OCI-LY3 (cell line): ENCODE data around the gene HELT.

Source experiments
- H2AFZ ChIP-seq: fragments of 200-600, 300-600 bp; shearing (Covaris generic); 2 replicates; pipeline ENCODE4 v1.6.0; 2014; ENCODE audit warnings: antibody characterized with exemption, low read depth, low read length
- H3K27ac ChIP-seq: fragments of 200-600, 300-600 bp; sonication (generic); 2 replicates; pipeline ENCODE4 v1.5.1; 2014; ENCODE audit warnings: mild to moderate bottlenecking, low read length, moderate library complexity, mixed read lengths
- H3K27me3 ChIP-seq: fragments of 200-600, 300-600 bp; sonication (generic); 2 replicates; pipeline ENCODE4 v1.6.1; 2014; ENCODE audit warnings: low read depth, low read length, mixed read lengths
- H3K36me3 ChIP-seq: fragments of 200-600, 300-600 bp; sonication (generic); replicated peaks from 2 replicates; pipeline ENCODE3; 2014; ENCODE audit warnings: low read depth, low read length, mixed read lengths
- H3K4me1 ChIP-seq: fragments of 300-600, 200-600 bp; sonication (generic); 2 replicates; pipeline ENCODE4 v1.6.1; 2014; ENCODE audit warnings: low read length, mixed read lengths
- H3K4me2 ChIP-seq: fragments of 200-600, 300-600 bp; sonication (generic); 2 replicates; pipeline ENCODE4 v1.6.1; 2014; ENCODE audit warnings: low read length, mixed read lengths
- H3K4me3 ChIP-seq: fragments of 300-600, 200-600 bp; sonication (generic); 2 replicates; pipeline ENCODE4 v1.5.1; 2014; ENCODE audit warnings: antibody characterized with exemption, mild to moderate bottlenecking, low read length, moderate library complexity
- H3K79me2 ChIP-seq: fragments of 300-600, 200-600 bp; shearing (Covaris generic); 2 replicates; pipeline ENCODE4 v1.6.1; 2014; ENCODE audit warnings: mild to moderate bottlenecking, low read length, mixed read lengths
- H3K9ac ChIP-seq: fragments of 300-600, 200-600 bp; shearing (Covaris generic); 2 replicates; pipeline ENCODE4 v1.6.0; 2014; ENCODE audit warnings: mild to moderate bottlenecking, low read length, moderate library complexity
- H3K9me3 ChIP-seq: fragments of 200-600, 300-600 bp; shearing (Covaris generic); 2 replicates; pipeline ENCODE4 v1.6.1; 2014; ENCODE audit warnings: low read length, mixed read lengths; ENCODE audit not compliant: insufficient read depth
- H4K20me1 ChIP-seq: fragments of 200-600, 300-600 bp; sonication (generic); 2 replicates; pipeline ENCODE4 v1.6.1; 2016; ENCODE audit warnings: low read length, mixed read lengths; ENCODE audit not compliant: insufficient read depth
- EZH2phosphoT487 ChIP-seq: fragments of 200-600 bp; shearing (Covaris generic); IDR thresholded peaks from 2 replicates; pipeline ENCODE4 v1.6.1; 2018; ENCODE audit warnings: antibody characterized with exemption, mixed run types, low read depth
- TF ChIP-seq, protein P1 (sequence below): fragments of 200-600, 300-600 bp; sonication (generic); IDR thresholded peaks from 2 replicates; pipeline ENCODE4 v1.5.1; 2014; ENCODE audit warnings: antibody characterized with exemption, low read length, low read depth

Gene HELT

GRCh38 chr4:185019456-185020292 is 1.4 kb downstream of the HELT start:
- Histone ChIP-seq H3K9me3 (no peaks in the 10 kb centered on the region), H4K20me1 (no peaks in the 10 kb centered on the region), H3K4me2 (no peak overlapping the region), H3K27me3 (no peaks in the 10 kb centered on the region), H3K4me1 (no peaks in the 10 kb centered on the region), H3K9ac (no peak overlapping the region), H3K27ac (no peak overlapping the region), H2AFZ (no peak overlapping the region), H3K36me3 (no peaks in the 10 kb centered on the region), H3K79me2 (no peaks in the 10 kb centered on the region), H3K4me3 (no peak overlapping the region)
- no peak for TF ChIP-seq EZH2phosphoT487
- TF ChIP-seq, protein P1, sequence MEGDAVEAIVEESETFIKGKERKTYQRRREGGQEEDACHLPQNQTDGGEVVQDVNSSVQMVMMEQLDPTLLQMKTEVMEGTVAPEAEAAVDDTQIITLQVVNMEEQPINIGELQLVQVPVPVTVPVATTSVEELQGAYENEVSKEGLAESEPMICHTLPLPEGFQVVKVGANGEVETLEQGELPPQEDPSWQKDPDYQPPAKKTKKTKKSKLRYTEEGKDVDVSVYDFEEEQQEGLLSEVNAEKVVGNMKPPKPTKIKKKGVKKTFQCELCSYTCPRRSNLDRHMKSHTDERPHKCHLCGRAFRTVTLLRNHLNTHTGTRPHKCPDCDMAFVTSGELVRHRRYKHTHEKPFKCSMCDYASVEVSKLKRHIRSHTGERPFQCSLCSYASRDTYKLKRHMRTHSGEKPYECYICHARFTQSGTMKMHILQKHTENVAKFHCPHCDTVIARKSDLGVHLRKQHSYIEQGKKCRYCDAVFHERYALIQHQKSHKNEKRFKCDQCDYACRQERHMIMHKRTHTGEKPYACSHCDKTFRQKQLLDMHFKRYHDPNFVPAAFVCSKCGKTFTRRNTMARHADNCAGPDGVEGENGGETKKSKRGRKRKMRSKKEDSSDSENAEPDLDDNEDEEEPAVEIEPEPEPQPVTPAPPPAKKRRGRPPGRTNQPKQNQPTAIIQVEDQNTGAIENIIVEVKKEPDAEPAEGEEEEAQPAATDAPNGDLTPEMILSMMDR: no peak

GRCh38 chr4:185020293-185020808 is 2.1 kb downstream of the HELT start:
- H3K4me3 ChIP-seq: no peak overlapping the region
- no peaks in the 10 kb centered on the region for H3K79me2 ChIP-seq
- H4K20me1 ChIP-seq: no peaks in the 10 kb centered on the region
- H3K4me2 ChIP-seq: no peak overlapping the region
- no peak overlapping the region for H3K9ac ChIP-seq
- no peak overlapping the region for H3K27ac ChIP-seq
- no peaks in the 10 kb centered on the region for H3K4me1 ChIP-seq
- TF ChIP-seq EZH2phosphoT487: no peak
- TF ChIP-seq, protein P1: no peak
- no peak overlapping the region for H2AFZ ChIP-seq
- no peaks in the 10 kb centered on the region for H3K36me3 ChIP-seq
- no peaks in the 10 kb centered on the region for H3K9me3 ChIP-seq
- no peaks in the 10 kb centered on the region for H3K27me3 ChIP-seq

DNA sequence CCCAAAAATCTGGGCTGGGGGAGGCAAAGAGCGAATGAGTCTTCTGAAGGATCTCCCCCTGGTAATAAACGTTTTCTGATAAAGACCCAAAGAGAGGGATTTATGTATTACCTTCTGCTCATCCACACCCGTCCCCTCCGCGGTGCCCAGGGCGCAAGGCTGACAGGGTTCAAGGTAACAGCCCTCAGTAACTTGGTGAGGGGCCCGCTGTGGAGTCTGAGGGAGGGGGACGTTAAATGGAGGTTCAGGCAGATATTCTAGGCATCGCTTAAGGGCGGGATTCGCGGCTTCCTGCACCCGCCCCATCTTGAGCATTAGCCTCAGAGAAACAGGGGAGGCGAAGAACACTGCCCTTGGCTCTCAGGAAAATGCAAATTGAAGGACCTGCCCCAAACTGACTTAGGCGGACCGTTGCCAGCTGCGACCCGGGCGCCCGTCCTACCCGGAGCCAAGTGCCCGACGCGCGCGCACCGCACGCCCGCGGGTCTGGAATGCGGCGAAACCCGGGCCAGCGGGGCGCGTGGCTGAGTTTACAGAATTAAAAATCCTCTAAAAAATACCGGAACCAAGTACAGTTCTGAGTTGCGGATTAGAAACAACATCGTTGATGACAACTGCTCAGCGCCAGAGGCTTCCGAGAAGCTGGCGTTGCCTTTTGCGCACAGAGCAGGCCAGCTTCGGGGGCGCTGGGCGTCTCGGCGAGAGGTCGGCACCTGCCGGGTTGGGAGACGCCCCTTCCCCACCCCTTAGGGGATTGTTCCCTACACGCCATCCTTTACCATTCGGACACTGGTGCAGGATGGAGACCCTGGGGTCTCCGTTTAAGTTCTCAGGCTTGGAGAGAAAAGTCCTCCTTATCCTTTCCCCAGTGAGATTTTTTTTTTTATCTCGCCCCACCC is 2.8 kb downstream of the HELT start:
- Histone ChIP-seq H3K79me2 (no peaks in the 10 kb centered on the region), H3K27me3 (no peaks in the 10 kb centered on the region), H2AFZ (no peak overlapping the region), H3K36me3 (no peaks in the 10 kb centered on the region), H3K4me1 (no peaks in the 10 kb centered on the region), H3K4me3 (no peak overlapping the region), H3K4me2 (no peak overlapping the region), H3K27ac (no peak overlapping the region), H3K9ac (no peak overlapping the region), H4K20me1 (no peaks in the 10 kb centered on the region), H3K9me3 (no peaks in the 10 kb centered on the region)
- TF ChIP-seq EZH2phosphoT487: no peak
- TF ChIP-seq, protein P1: no peak

DNA sequence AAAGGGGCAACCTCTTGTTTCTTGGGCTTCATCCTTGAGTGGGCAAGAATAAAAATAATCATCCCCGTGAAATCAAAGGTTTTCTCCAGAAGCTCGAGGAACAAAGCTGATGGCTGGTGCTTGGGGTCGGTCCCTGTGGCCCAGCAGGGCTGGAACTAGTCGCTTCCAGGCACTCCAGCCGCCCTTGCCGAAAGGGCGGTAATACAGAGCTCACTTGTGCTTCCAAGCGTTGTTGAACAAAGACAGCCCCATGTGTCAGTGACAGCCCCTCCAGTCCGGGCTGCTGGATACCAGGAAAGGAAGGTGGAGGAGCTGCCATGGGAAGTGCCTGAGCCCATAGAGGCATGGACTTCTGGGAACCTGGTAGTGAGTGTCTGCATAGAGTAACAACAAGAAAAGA is 5.2 kb downstream of the HELT start:
- H3K4me2 ChIP-seq: no peak overlapping the region
- no peaks in the 10 kb centered on the region for H4K20me1 ChIP-seq
- H3K4me3 ChIP-seq: no peak overlapping the region
- H3K9ac ChIP-seq: no peak overlapping the region
- no peaks in the 10 kb centered on the region for H3K4me1 ChIP-seq
- no peak overlapping the region for H3K27ac ChIP-seq
- no peaks in the 10 kb centered on the region for H3K27me3 ChIP-seq
- no peaks in the 10 kb centered on the region for H3K9me3 ChIP-seq
- H3K36me3 ChIP-seq: no peaks in the 10 kb centered on the region
- no peak overlapping the region for H2AFZ ChIP-seq
- H3K79me2 ChIP-seq: no peaks in the 10 kb centered on the region
- TF ChIP-seq EZH2phosphoT487: no peak
- TF ChIP-seq, protein P1: no peak
